NOMO-1 (cell line): Measurements from ENCODE around the gene SLC35F5.
"Not testable (repeated sequence)": the region's sequence is repeated elsewhere in the genome, so short reads cannot be mapped to it uniquely, and the experiment has no call there.

ENCODE experiments used
- DNase-seq, 2 experiments: peaks; one replicate each; lab custom pipeline; 2025; ENCODE audit not compliant: unreplicated experiment in 2 of 2; lab: John Stamatoyannopoulos, UW

The SLC35F5 gene

GRCh38 chr2:113755835-113756354 is 547 bp downstream of the SLC35F5 start:
- peak; percentile 41 to 42 for DNase-seq

- no peak for DNase-seq
These were observed 1.2 kb downstream of the SLC35F5 start for GRCh38 chr2:113755035-113755834.

- DNase-seq, result no peak
These were observed 2.3 kb downstream of the SLC35F5 start for GRCh38 chr2:113754160-113754559.

- no peak for DNase-seq
These were observed 6.1 kb downstream of the SLC35F5 start for GRCh38 chr2:113750385-113750784.

GRCh38 chr2:113741091-113741490 is 15.4 kb downstream of the SLC35F5 start:
- DNase-seq, result no peak

- no peak for DNase-seq
These were observed 16.6 kb downstream of the SLC35F5 start for GRCh38 chr2:113739849-113740248.

- DNase-seq, result no peak
These were observed 22.3 kb downstream of the SLC35F5 start for GRCh38 chr2:113734185-113734584.

GRCh38 chr2:113724010-113724409 is 32.4 kb downstream of the SLC35F5 start:
- no peak for DNase-seq

- DNase-seq, result no peak
These were observed 33.0 kb downstream of the SLC35F5 start for GRCh38 chr2:113723411-113723810.

GRCh38 chr2:113720167-113720566 is 36.3 kb downstream of the SLC35F5 start:
- DNase-seq, result peak in 1 of 2 experiments; percentile 20

- DNase-seq, result no peak
These were observed 40.2 kb downstream of the SLC35F5 start for GRCh38 chr2:113716291-113716690.

GRCh38 chr2:113712941-113713340 is 43.5 kb downstream of the SLC35F5 start:
- DNase-seq, result no peak

GRCh38 chr2:113711851-113712250 is 44.6 kb downstream of the SLC35F5 start:
- no peak for DNase-seq

- no peak for DNase-seq
These were observed 47.4 kb downstream of the SLC35F5 start for GRCh38 chr2:113709022-113709421.

GRCh38 chr2:113707106-113707505 is 49.3 kb downstream of the SLC35F5 start:
- DNase-seq, result no peak

- no peak for DNase-seq
These were observed 50.4 kb downstream of the SLC35F5 start for GRCh38 chr2:113705982-113706523.

- DNase-seq, result not testable (repeated sequence)
These were observed 52.0 kb downstream of the SLC35F5 start for GRCh38 chr2:113704300-113704993.

- DNase-seq, result no peak
These were observed 52.8 kb downstream of the SLC35F5 start for GRCh38 chr2:113703386-113704299.

GRCh38 chr2:113700186-113700841 is 56.1 kb downstream of the SLC35F5 start:
- peak; percentile 91 to 92 for DNase-seq

GRCh38 chr2:113698892-113699447 is 57.5 kb downstream of the SLC35F5 start:
- no peak for DNase-seq
